ENCODE measurements around the gene PHLDB3. TPM values are rescaled to one million over a fixed set of nuclear protein-coding genes. Genes with fewer than 3 reads are reported as not detected.
A peak's percentile ranks its signal among the peaks of the same experiment; 100 is the strongest.

PHLDB3 gene
- total RNA-seq, 1 donor from 2014 or later = 14.3 TPM

GRCh38 chr19:43541920-43542650, 37.5 kb upstream of the PHLDB3 start:
- Mint-ChIP-seq H3K4me1 (no peaks in the 10 kb centered on the region), H3K9me3 (peaks cover 6% of the 10 kb centered on the region), H3K4me3 (no peak overlapping the region), H3K27ac (ENCODE audit: unreplicated experiment) (no peak overlapping the region), H3K36me3 (ENCODE audit: low read depth) (peaks cover 45% of the 10 kb centered on the region), H3K27me3 (ENCODE audit: low read depth) (no peaks in the 10 kb centered on the region)
- TF ChIP-seq CTCF (conservative IDR thresholded peaks at IDR 0.05) = no peak
- DNase-seq (ENCODE audit: low read depth, low spot score) = no peak

GRCh38 chr19:43540381-43540780, 35.8 kb upstream of the PHLDB3 start:
- no peak for TF ChIP-seq CTCF (conservative IDR thresholded peaks at IDR 0.05)
- H3K4me3 Mint-ChIP-seq = no peak overlapping the region

GRCh38 chr19:43538922-43539321, 34.4 kb upstream of the PHLDB3 start:
- TF ChIP-seq CTCF (conservative IDR thresholded peaks at IDR 0.05) = no peak
- H3K4me3 Mint-ChIP-seq = no peak overlapping the region
- H3K27ac Mint-ChIP-seq (ENCODE audit: unreplicated experiment) = no peak overlapping the region

More at GRCh38 chr19:43540381-43540780, 35.8 kb upstream of the PHLDB3 start:
- Mint-ChIP-seq H3K27me3 (ENCODE audit: low read depth) (no peaks in the 10 kb centered on the region), H3K4me1 (peaks cover 7% of the 10 kb centered on the region), H3K36me3 (ENCODE audit: low read depth) (peaks cover 44% of the 10 kb centered on the region), H3K9me3 (peaks cover 6% of the 10 kb centered on the region), H3K27ac (ENCODE audit: unreplicated experiment) (peak overlapping the region; percentile 57)
- DNase-seq (ENCODE audit: low read depth, low spot score) = no peak

GRCh38 chr19:43534816-43535761, 30.5 kb upstream of the PHLDB3 start:
- H3K36me3 Mint-ChIP-seq (ENCODE audit: low read depth) = peaks cover 26% of the 10 kb centered on the region
- H3K27me3 Mint-ChIP-seq (ENCODE audit: low read depth) = peaks cover 9% of the 10 kb centered on the region
- H3K4me1 Mint-ChIP-seq = peaks cover 30% of the 10 kb centered on the region
- H3K27ac Mint-ChIP-seq (ENCODE audit: unreplicated experiment) = no peak overlapping the region
- H3K9me3 Mint-ChIP-seq = peaks cover 6% of the 10 kb centered on the region
- TF ChIP-seq CTCF (conservative IDR thresholded peaks at IDR 0.05) = peak; percentile 60
- peak; percentile 68 for DNase-seq (ENCODE audit: low read depth, low spot score)
- peak overlapping the region; percentile 84 for H3K4me3 Mint-ChIP-seq

More at GRCh38 chr19:43538922-43539321, 34.4 kb upstream of the PHLDB3 start:
- H3K36me3 Mint-ChIP-seq (ENCODE audit: low read depth) = peaks cover 43% of the 10 kb centered on the region
- H3K9me3 Mint-ChIP-seq = peaks cover 6% of the 10 kb centered on the region
- H3K4me1 Mint-ChIP-seq = peaks cover 15% of the 10 kb centered on the region
- no peak for DNase-seq (ENCODE audit: low read depth, low spot score)
- H3K27me3 Mint-ChIP-seq (ENCODE audit: low read depth) = peaks cover 3% of the 10 kb centered on the region

- Mint-ChIP-seq H3K4me1 (peaks cover 30% of the 10 kb centered on the region), H3K27ac (ENCODE audit: unreplicated experiment) (peak overlapping the region; percentile 50), H3K4me3 (peak overlapping the region; percentile 91), H3K9me3 (peaks cover 6% of the 10 kb centered on the region), H3K36me3 (ENCODE audit: low read depth) (peaks cover 20% of the 10 kb centered on the region), H3K27me3 (ENCODE audit: low read depth) (peaks cover 9% of the 10 kb centered on the region)
- no peak for TF ChIP-seq CTCF (conservative IDR thresholded peaks at IDR 0.05)
- DNase-seq (ENCODE audit: low read depth, low spot score) = no peak
These were observed 29.8 kb upstream of the PHLDB3 start for GRCh38 chr19:43534305-43534815.

All from neural crest cell (in vitro differentiated cells).